Measurements from ENCODE around the gene PLA2G4E.

The PLA2G4E gene

DNA sequence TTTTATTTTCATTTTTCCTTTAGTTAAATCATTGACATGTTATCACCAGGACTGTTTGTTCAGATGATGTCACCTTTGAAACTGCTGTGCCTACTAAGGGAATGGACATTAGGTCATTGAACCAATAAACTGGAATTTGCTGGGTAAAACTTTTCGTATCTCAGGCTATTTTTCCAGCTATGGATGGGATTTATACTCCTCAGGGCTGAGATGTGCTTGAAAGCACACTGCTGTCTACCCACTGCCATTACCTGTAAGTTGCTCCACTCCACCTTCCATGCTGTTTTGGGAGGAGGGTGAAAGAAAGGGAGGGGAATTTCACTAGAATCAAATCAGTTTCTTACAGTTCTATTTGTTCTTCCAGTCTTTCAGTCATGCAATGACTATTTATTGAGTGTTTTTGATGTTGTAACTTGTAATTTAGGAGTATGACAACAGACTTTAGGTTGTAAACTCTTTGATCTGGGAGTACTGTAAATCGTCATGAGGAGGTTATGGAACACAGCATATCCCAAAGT, 59.8 kb downstream of the PLA2G4E start:
- in situ Hi-C loops (cut with MboI; ENCODE audit: low sequenced_read_pairs): no loop called here

- in situ Hi-C loops (cut with MboI; ENCODE audit: low sequenced_read_pairs): no loop called here
Measured at GRCh38 chr15:41958002-41958420, 62.8 kb downstream of the PLA2G4E start.

- in situ Hi-C loops (cut with MboI; ENCODE audit: low sequenced_read_pairs): no loop called here
Measured at GRCh38 chr15:41957021-41957897, 63.6 kb downstream of the PLA2G4E start.

- in situ Hi-C loops (cut with MboI; ENCODE audit: low sequenced_read_pairs): no loop called here
Measured at GRCh38 chr15:41955807-41956525, 64.9 kb downstream of the PLA2G4E start.

- in situ Hi-C loops (cut with MboI; ENCODE audit: low sequenced_read_pairs): no loop called here
Measured at GRCh38 chr15:41955100-41955499, 65.7 kb downstream of the PLA2G4E start.

DNA sequence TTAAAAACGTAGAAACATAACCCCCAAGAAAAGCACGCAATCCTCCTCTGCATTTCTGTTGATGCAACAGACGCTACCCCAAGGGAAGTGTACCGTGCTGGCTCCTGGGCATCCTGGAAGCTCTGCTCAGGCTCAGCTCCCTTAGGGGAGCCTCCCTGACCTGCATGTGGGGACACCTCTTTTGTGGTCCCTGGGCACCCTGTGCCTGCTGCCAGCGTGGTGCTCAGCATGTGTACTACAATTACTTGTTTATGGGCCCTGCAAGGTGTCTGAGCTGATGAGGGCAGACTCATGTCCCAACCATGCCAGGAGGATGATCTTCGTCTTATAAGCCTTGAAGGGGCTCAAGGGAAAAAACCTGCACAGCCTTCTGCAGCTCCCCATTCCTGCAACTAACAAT, 66.8 kb downstream of the PLA2G4E start:
- in situ Hi-C loops (cut with MboI; ENCODE audit: low sequenced_read_pairs): no loop called here

DNA sequence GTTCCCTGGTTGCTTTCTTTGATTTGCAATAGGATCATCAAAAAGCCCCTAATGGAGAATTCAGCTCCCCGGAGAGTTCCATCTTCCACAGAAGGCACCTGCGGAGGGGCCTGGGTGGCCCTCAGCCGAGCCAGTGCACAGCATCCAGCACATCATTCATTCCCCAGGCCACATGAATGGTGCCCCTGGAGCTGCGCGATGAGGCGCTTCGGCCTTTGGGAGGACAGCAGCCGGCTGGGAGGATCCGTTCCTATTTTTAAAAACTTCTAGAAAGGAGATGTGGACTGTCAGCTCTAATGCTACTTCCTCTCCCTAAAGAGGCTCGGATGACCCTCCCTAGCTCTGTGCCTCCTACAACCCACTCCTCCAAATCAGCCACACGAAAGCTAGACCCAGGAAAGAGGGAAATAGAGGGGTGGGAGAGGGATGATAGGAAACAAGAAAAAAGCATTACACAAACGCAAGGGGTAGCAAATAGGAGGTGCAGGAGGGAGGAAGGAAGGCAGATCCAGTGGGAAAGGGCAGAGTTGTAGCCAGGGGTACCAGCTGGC, 68.8 kb downstream of the PLA2G4E start:
- in situ Hi-C loops (cut with MboI; ENCODE audit: low sequenced_read_pairs): no loop called here

DNA sequence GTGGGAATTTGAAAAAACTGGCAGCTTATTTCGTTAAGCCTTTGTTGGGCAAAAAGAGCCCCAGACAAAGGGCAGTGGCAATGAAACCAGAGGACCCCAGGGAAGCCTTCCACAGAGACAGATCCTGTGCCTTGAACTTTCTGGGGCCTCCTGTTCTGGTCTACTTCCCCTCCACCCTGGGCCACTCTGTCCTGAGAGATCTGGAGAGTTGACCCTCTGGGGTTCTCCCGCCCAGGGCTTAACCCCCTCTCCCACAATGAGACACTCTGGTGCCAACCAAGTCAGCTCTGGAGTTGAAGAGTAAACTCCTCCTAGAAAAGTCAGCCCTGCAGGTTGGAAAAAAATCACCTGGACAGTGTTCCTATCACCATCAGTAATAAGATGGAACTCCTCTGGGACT, 69.3 kb downstream of the PLA2G4E start:
- in situ Hi-C loops (cut with MboI; ENCODE audit: low sequenced_read_pairs): no loop called here

DNA sequence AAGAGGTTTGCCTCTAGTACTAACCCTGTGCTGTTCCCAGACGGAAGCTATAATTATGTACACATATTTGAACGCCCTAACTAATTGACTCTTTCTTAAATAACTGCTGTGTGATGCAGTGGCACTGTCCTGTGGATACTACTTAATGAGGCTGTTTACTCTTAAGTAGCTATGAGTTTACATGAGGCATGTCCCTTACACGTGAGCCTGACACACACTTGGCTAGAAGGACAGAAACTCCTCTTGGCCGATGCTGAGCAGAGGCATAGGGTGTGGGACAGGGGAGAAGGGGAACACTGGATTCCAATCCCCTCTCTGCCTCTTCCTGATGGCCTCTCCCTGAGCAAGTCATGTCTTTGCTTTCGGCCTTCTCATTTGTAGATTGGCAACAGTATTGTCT, 70.4 kb downstream of the PLA2G4E start:
- in situ Hi-C loops (cut with MboI; ENCODE audit: low sequenced_read_pairs): no loop called here

DNA sequence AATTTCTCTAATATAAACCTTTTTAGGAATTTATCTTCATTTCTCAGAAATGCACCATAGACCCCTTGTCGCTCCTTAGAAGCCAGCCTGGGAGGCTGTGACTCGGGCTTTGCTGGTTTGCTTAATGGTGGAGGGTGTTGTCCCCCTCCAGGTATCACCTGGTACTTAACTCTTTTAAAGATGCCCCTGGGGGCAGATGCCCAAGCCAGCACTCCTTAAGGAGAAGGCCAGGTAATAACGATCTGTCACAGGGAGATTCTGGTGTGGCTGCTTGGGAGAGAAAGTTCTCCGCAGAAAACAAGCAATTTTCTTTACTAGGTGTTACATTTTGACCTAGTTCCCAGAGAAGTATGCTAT, 70.7 kb downstream of the PLA2G4E start:
- in situ Hi-C loops (cut with MboI; ENCODE audit: low sequenced_read_pairs): no loop called here

- in situ Hi-C loops (cut with MboI; ENCODE audit: low sequenced_read_pairs): no loop called here
Measured at GRCh38 chr15:41949401-41950126, 71.3 kb downstream of the PLA2G4E start.

DNA sequence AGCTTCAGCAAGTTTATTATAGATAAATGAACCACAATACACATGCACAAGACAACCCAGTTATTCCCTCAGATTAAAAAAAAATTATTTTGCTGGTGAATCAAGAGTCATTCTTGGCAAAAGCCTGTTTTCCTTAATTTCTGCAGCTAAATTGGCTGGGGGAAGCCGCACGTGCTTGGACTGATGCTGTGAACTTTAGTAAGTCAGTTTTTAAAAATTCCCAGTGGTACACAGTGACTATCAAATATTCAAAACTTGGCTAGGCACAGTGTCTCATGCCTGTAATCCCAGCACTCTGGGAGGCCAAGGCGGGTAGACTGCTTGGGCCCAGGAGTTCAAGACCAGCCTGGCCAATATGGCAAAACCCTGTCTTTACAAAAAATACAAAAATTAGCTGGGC, 72.4 kb downstream of the PLA2G4E start:
- in situ Hi-C loops (cut with MboI; ENCODE audit: low sequenced_read_pairs): no loop called here

DNA sequence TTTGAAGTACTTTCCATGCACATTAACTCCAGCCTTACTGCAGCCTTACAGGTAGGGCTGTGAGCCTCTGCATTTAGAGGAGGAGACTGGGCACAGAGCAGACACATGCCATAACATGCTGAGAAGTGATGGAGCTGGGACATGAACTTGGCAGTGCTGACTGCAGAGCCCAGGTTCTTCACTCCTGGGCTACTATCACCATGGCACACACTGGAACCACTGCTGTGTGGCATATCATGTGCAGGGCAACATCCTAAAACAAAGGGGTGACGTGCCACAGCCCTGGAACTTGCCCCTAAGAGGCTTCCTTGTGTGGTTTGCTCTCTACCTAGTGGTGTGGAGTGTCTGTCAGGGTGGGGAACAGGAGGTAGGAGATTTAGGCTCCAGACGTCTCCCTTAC, 73.9 kb downstream of the PLA2G4E start:
- in situ Hi-C loops (cut with MboI; ENCODE audit: low sequenced_read_pairs): no loop called here

DNA sequence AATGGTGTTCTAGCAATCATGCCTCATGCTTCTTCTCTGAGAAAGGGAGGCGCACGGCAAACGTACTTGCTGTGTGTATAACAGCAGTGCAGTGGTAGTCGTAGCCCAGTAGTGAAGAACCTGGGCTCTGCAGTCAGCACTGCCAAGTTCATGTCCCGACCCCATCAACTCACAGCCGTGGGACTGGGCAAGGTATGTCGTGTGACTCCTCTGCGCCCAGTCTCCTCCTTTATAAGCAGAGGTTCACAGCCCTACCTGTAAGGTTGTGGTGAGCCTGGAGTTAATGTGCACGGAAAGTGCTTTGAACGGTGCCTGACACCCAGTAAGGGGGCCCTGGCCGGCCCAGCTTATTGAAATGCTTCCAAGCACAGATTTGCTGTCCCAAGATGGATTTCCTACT, 75.1 kb downstream of the PLA2G4E start:
- in situ Hi-C loops (cut with MboI; ENCODE audit: low sequenced_read_pairs): no loop called here

DNA sequence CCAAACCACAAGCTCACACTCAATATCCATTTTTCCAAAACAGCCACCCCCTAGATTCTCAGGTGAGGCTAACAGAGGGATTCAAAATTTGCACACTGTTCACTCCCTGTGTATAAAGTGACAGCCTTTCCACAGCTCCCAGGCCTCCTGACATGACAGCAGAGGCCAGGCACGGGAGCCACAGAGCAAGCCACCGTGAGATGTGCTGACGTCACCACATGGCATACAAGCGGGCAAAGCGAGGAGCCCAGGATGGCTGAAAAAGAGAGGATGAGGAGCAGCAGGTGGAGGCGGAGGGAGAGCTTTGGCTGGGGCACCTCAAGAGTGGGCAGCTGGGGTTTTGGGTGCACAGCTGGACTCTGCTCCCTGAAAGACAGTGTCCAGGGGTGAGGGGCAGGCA, 75.6 kb downstream of the PLA2G4E start:
- in situ Hi-C loops (cut with MboI; ENCODE audit: low sequenced_read_pairs): no loop called here

GRCh38 chr15:41944313-41944940, 76.4 kb downstream of the PLA2G4E start:
- in situ Hi-C loops (cut with MboI; ENCODE audit: low sequenced_read_pairs): no loop called here

DNA sequence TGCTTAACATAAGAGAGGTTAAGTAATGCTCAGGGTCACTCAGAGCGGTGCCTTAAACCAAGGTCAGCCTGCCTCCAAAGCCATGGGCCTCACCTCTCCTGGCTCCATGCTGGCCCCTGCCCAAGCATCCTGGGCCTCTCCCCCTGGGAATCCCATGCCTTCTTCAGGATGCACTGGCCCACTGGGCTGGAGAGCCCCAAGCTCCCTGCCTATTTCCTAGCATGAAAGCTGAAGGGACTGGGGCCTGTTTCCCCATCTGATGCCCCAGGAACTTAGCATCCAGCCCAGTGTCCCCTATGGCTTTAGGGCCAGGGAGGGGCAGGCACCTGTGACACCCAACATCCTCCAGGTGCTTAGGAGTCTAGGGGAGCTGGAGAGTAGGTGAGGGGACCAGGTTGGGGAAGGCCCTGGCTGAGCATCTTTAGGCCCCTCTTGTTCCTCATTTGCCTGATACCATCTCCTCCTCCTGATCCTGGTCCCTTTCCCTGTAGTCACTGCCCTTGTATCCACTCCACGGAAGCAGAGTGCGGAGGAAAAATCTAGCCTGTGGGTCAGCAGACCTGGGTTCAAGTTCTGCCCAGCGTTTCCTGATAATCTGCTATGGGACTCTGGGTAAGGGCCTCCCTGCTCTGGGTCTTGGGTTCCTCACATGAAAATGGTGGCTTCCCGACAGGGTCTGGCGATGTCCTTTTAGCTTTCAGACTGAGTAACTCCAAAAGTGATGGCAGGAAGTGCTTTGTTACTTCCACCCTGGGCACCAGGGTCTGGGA, 77.1 kb downstream of the PLA2G4E start:
- in situ Hi-C loops (cut with MboI; ENCODE audit: low sequenced_read_pairs): no loop called here

GRCh38 chr15:41942886-41943285, 78.0 kb downstream of the PLA2G4E start:
- in situ Hi-C loops (cut with MboI; ENCODE audit: low sequenced_read_pairs): no loop called here

DNA sequence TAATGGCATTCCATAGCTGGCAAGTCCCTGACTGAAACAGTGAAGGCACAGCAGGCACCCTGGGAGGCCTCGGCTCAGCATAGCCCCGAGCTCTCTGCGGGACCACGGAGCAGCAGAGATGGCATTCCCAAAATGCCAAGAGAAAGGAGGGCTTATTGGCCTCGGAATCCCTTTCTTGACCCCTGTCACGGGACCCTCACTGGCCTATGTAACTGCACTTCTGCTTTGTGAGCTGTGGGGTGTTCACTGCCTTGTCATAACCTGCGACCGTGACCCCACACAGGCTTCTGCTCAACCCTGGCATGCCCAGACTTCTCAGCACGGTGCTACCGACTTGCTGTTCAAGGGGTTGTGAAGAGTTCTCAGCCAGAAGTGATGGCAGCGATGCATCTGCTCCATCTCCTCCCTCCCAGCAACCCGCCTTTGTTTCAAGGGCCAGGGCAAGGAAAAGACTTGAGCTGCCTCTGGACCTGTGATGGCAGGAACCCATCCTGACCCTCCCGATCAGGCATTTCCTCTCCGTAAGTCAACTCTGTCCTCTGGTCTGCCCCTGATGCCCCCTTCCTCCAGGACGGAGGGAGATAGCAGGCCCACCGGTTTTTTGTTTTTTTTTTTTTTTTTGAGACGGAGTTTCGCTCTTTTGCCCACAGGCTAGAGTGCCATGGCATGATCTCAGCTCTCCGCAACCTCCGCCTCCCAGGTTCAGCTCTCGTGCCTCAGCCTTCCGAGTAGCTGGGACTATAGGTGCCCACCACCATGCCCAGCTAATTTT, 79.0 kb downstream of the PLA2G4E start:
- in situ Hi-C loops (cut with MboI; ENCODE audit: low sequenced_read_pairs): no loop called here
